ENCODE measurements around the gene SDF2. TPM values are rescaled to one million over a fixed set of nuclear protein-coding genes. Genes with fewer than 3 reads are reported as not detected.

The SDF2 gene
- total and polyA plus RNA-seq, 12 donors: 16.8 to 54.7 (median 29.9) TPM

DNA sequence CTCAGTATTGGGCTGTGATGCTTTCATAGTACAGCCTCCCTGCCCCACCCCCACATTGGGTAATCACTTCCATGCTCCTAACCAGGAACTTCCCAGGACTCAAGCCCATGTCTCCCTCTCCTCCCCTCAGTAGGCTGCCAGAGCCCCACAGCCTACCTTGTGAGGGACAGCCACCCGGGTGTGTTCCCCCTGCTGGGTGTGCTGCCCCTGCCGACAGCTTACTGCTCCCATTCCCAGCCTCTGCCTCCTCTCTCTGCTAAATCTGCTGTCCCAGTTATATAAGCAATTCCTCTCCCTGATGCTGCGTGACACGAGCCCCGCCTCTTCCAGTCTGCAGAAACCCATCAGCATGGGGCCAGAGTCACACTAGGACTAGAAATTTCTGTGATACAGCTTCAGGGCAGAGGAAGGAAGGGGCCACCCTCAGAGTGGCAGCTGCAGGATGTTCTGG lies 47.8 kb downstream of the SDF2 start, which contains the start of gene RSKR:
TSS of gene RSKR (minus strand) at position 255 of the 451 bp plus-strand sequence. CDS start at position 231, 24 bp downstream.
- intact Hi-C loops (cut with DNase I): loop anchor here in 9 of 10 donors (1.0 to 10.0 kb wide), 8 partner anchors 59 to 122 kb away; partner anchors contain the start of gene UNC119 (in 2 of the 9)
- peak in 1 of 8 donors; percentile 32 for ATAC-seq
- TF ChIP-seq CTCF (IDR thresholded peaks at IDR 0.05): no peak
- no peaks in the 10 kb centered on the region for H3K4me1 ChIP-seq
- DNase-seq: no peak
- H3K4me3 ChIP-seq: no peak within 1 kb of the TSS
- no peaks in the 10 kb centered on the region for H3K9me3 ChIP-seq
- H3K36me3 ChIP-seq: peaks cover 0 to 100% (median 50%) of the 10 kb centered on the region in 9 donors
- 76 to 81% methylated on average over 5 of the region's 5 CpGs for WGBS, 2 donors
- no peak within 1 kb of the TSS for H3K27ac ChIP-seq
- H3K27me3 ChIP-seq: no peaks in the 10 kb centered on the region

DNA sequence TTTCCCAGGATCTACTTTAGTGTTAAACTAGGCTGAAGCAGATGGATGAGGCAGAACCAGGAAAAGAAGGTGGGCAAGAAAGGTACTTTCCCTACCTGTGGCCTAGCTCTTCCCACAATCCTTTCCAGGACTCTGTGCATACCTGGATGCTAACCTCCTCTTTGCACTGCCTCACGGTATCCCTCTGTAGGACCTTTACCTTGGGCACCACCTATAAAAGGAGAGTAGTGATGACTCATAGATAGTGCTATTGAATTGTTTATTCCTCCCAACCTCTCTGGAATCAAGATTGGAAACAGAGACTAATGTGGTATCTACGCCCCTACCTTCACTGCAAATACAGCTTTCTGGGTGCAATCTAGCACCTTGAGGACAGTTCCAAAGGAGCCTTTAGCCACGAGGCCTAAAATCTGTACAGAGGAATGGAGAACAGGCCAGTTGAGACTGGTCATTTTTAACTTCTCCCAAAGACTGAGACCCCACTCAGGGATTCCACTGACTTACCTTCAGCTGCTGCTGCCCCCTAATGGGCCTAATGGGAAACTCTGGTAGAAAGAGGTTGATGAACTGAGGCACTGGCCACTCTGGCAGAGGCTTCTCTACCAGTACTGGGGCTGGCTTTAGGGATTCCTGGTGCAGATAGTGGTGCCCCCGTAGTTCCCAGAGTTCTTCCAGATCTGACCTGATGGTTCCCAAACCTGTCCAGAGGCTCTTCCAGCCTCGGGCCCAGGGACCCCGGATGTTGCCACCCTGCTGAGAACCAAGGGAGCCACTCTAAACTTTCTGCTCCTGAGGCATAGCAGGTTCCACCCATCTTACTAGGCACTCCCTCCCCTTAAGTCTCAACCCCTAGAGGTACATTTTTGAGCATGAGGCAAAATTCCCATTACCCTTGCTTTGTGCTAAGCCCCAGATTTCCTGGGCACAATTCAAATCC lies 48.5 kb downstream of the SDF2 start:
- 77 to 82% methylated on average over 6 of the region's 6 CpGs for WGBS, 2 donors
- H3K9me3 ChIP-seq: no peaks in the 10 kb centered on the region
- intact Hi-C loops (cut with DNase I): loop anchor here in 9 of 10 donors (1.0 to 10.0 kb wide), 8 partner anchors 58 to 121 kb away; partner anchors contain the start of gene UNC119 (in 2 of the 9)
- peaks cover 0 to 99% (median 43%) of the 10 kb centered on the region in 9 donors for H3K36me3 ChIP-seq
- no peak overlapping the region for H3K27ac ChIP-seq
- H3K4me1 ChIP-seq: no peaks in the 10 kb centered on the region
- TF ChIP-seq CTCF (IDR thresholded peaks at IDR 0.05): peak; percentile 43 to 77 (median 71)
- peak in 1 of 2 donors; percentile 37 for DNase-seq
- H3K27me3 ChIP-seq: no peaks in the 10 kb centered on the region
- H3K4me3 ChIP-seq: no peak overlapping the region
- peak in 6 of 8 donors; percentile 25 to 62 (median 44) for ATAC-seq

GRCh38 chr17:28612531-28612930 lies 49.2 kb downstream of the SDF2 start:
- no peak for ATAC-seq

More at GRCh38 chr17:28612531-28612930, 49.2 kb downstream of the SDF2 start:
- Histone ChIP-seq H3K27ac (no peak overlapping the region), H3K36me3 (peaks cover 0 to 93% (median 36%) of the 10 kb centered on the region in 9 donors), H3K27me3 (no peaks in the 10 kb centered on the region), H3K4me1 (no peaks in the 10 kb centered on the region), H3K4me3 (no peak overlapping the region), H3K9me3 (no peaks in the 10 kb centered on the region)
- WGBS, 2 donors: 51 to 73% methylated on average over 2 of the region's 2 CpGs
- no peak for DNase-seq
- no peak for TF ChIP-seq CTCF (IDR thresholded peaks at IDR 0.05)
- intact Hi-C loops (cut with DNase I): loop anchor here in 9 of 10 donors (2.0 to 10.0 kb wide), 7 partner anchors 58 to 120 kb away; partner anchors contain the start of gene UNC119 (in 2 of the 9)
